CD14-positive monocyte (primary cell): ENCODE measurements around the gene TTC4. TPM values are rescaled to one million over a fixed set of nuclear protein-coding genes. Genes with fewer than 3 reads are reported as not detected.

Experiments
- DNase-seq, 3 donors: peaks; one replicate each; pipeline ENCODE4 v3.0.0-alpha.2; 2011 to 2022
- H2AFZ ChIP-seq: 2 replicates; pipeline ENCODE4 v1.6.0; 2012; ENCODE audit warnings: mild to moderate bottlenecking, low read depth, low read length, inconsistent platforms; ENCODE audit not compliant: insufficient read depth, poor library complexity, severe bottlenecking
- H3K27ac ChIP-seq, 2 donors: 1 replicate in 1 of 2; 2 replicates in 1 of 2; pipeline ENCODE4 v1.5.1; 2012 to 2013; ENCODE audit warnings: low read length in 2 of 2, control low read depth in 1 of 2, inconsistent platforms in 1 of 2, low read depth in 1 of 2, mild to moderate bottlenecking in 1 of 2
- H3K27me3 ChIP-seq, 2 donors: one replicate each; pipeline versions ENCODE4 v1.6.0 to v1.6.1; 2011 to 2013; ENCODE audit warnings: low read length in 2 of 2; ENCODE audit not compliant: control insufficient read depth in 2 of 2, insufficient read depth in 2 of 2
- H3K36me3 ChIP-seq, 2 donors: replicated peaks in 1 of 2; 1 replicate in 1 of 2; 2 replicates in 1 of 2; pipeline versions ENCODE4 v1.5.1 to v1.6.1; 2012 to 2013; ENCODE audit warnings: low read length in 2 of 2, control low read depth in 1 of 2, inconsistent platforms in 1 of 2, mild to moderate bottlenecking in 1 of 2; ENCODE audit not compliant: insufficient read depth in 2 of 2, control insufficient read depth in 1 of 2
- H3K4me1 ChIP-seq, 2 donors: 1 replicate in 1 of 2; 2 replicates in 1 of 2; pipeline versions ENCODE4 v1.5.1 to v1.6.1; 2012 to 2013; ENCODE audit warnings: low read length in 2 of 2, control low read depth in 1 of 2, inconsistent platforms in 1 of 2, mild to moderate bottlenecking in 1 of 2, moderate library complexity in 1 of 2; ENCODE audit not compliant: insufficient read depth in 2 of 2, control insufficient read depth in 1 of 2
- H3K4me2 ChIP-seq: replicated peaks from 2 replicates; pipeline ENCODE3; 2012; ENCODE audit warnings: low read length, moderate library complexity, mild to moderate bottlenecking; ENCODE audit not compliant: poor library complexity, severe bottlenecking; ENCODE audit errors: extremely low read depth
- H3K4me3 ChIP-seq, 3 experiments: fragments of 200-600 bp in 1 of 3; sonication (generic) in 1 of 3; replicated peaks in 1 of 3; 1 replicate in 2 of 3; 2 replicates in 1 of 3; pipeline ENCODE4 v1.5.1; 2011 to 2013; ENCODE audit warnings: low read length in 3 of 3, mild to moderate bottlenecking in 3 of 3, control low read depth in 2 of 3, low read depth in 2 of 3, inconsistent platforms in 1 of 3, moderate library complexity in 1 of 3
- H3K79me2 ChIP-seq: 2 replicates; pipeline ENCODE4 v1.6.0; 2012; ENCODE audit warnings: mild to moderate bottlenecking, control low read depth, inconsistent platforms, low read length, moderate library complexity; ENCODE audit not compliant: insufficient read depth
- H3K9ac ChIP-seq: 2 replicates; pipeline ENCODE4 v1.6.0; 2017; ENCODE audit warnings: low read length, mild to moderate bottlenecking; ENCODE audit not compliant: insufficient read depth, poor library complexity, severe bottlenecking
- H3K9me3 ChIP-seq, 2 donors: replicated peaks in 1 of 2; 1 replicate in 1 of 2; 2 replicates in 1 of 2; pipeline versions ENCODE4 v1.5.1 to v1.6.1; 2012 to 2013; ENCODE audit warnings: low read length in 2 of 2, control low read depth in 1 of 2; ENCODE audit not compliant: control insufficient read depth in 1 of 2, insufficient read depth in 1 of 2
- H4K20me1 ChIP-seq: 2 replicates; pipeline ENCODE4 v1.6.0; 2012; ENCODE audit warnings: mild to moderate bottlenecking, low read length, control low read depth, moderate library complexity; ENCODE audit not compliant: insufficient read depth
- H3K27ac Mint-ChIP-seq, 7 donors: one replicate each; pipeline ENCODE4 v1.8.0; 2020; ENCODE audit warnings: mild to moderate bottlenecking in 7 of 7, mixed read lengths in 7 of 7, moderate library complexity in 6 of 7, inconsistent platforms in 2 of 7
- H3K27me3 Mint-ChIP-seq, 3 donors: one replicate each; pipeline ENCODE4 v1.8.0; 2021 to 2022; ENCODE audit warnings: low read depth in 3 of 3, mild to moderate bottlenecking in 3 of 3, mixed read lengths in 3 of 3, moderate library complexity in 3 of 3, inconsistent platforms in 1 of 3
- H3K36me3 Mint-ChIP-seq, 2 donors: one replicate each; pipeline ENCODE4 v1.8.0; 2020; ENCODE audit warnings: mixed read lengths in 2 of 2, inconsistent platforms in 1 of 2, mild to moderate bottlenecking in 1 of 2
- H3K4me1 Mint-ChIP-seq: one replicate; pipeline ENCODE4 v1.8.0; 2020; ENCODE audit warnings: mild to moderate bottlenecking, mixed read lengths
- H3K4me3 Mint-ChIP-seq, 2 donors: one replicate each; pipeline ENCODE4 v1.8.0; 2020; ENCODE audit warnings: mild to moderate bottlenecking in 2 of 2, mixed read lengths in 2 of 2, moderate library complexity in 1 of 2
- H3K9me3 Mint-ChIP-seq, 7 donors: one replicate each; pipeline ENCODE4 v1.8.0; 2020 to 2022; ENCODE audit warnings: mixed read lengths in 7 of 7, mild to moderate bottlenecking in 6 of 7, moderate library complexity in 6 of 7, inconsistent platforms in 2 of 7
- CTCF ChIP-seq: fragments of 200-600 bp; IDR thresholded peaks from one replicate; pipeline ENCODE4 v1.8.0; 2022; ENCODE audit warnings: antibody characterized with exemption, mild to moderate bottlenecking
- WGBS: methylation state at CpG from one replicate; pipeline ENCODE4 v1.1.5; 2013; ENCODE audit warnings: missing lambda C conversion rate; ENCODE audit not compliant: insufficient coverage; 5-methylcytosine and 5-hydroxymethylcytosine counted together
- intact Hi-C, 2 donors: fragments of 100-400 bp; cut with micrococcal nuclease; formaldehyde crosslinking; loops; one replicate each; pipeline versions ENCODE4 v1.15.0 to v1.15.1; 2023
- polyA plus RNA-seq, 3 donors: library from polyadenylated mRNA; depleted of rRNA in 1 of 3; unstranded in 2 of 3; stranded (reverse) in 1 of 3; fragments of 300-500 nt in 2 of 3; fragments of >200 nt in 1 of 3; fragmentation: Illumina TruSeq in 2 of 3; gene quantifications; 1 replicate in 2 of 3; 2 replicates in 1 of 3; pipeline ENCODE4 v1.2.3, GENCODE V29; 2012 to 2021

The TTC4 gene
- polyA plus RNA-seq, 3 donors, result 9.2 to 13.3 (median 12.4) TPM

GRCh38 chr1:54697896-54698295 is 17.8 kb upstream of the TTC4 start:
- no peaks in the 10 kb centered on the region for H3K9me3 ChIP-seq
- DNase-seq, result no peak
- no peaks in the 10 kb centered on the region for H3K9me3 Mint-ChIP-seq
- H3K27me3 ChIP-seq, result no peaks in the 10 kb centered on the region
- H3K27ac Mint-ChIP-seq, result no peak overlapping the region
- H3K4me1 Mint-ChIP-seq, result no peaks in the 10 kb centered on the region
- no peak overlapping the region for H2AFZ ChIP-seq
- no peaks in the 10 kb centered on the region for H4K20me1 ChIP-seq
- H3K79me2 ChIP-seq, result no peaks in the 10 kb centered on the region
- no peak overlapping the region for H3K4me3 ChIP-seq
- TF ChIP-seq CTCF, result no peak
- H3K4me2 ChIP-seq, result no peak overlapping the region
- H3K36me3 ChIP-seq, result no peaks in the 10 kb centered on the region
- H3K27ac ChIP-seq, result no peak overlapping the region
- H3K27me3 Mint-ChIP-seq, result peaks cover 0 to 2% (median 0%) of the 10 kb centered on the region in 3 donors
- intact Hi-C loops, result no loop called here
- H3K4me1 ChIP-seq, result no peaks in the 10 kb centered on the region
- no peak overlapping the region for H3K9ac ChIP-seq
- WGBS, result 96% methylated on average over 5 of the region's 6 CpGs
- H3K36me3 Mint-ChIP-seq, result no peaks in the 10 kb centered on the region
- no peak overlapping the region for H3K4me3 Mint-ChIP-seq

DNA sequence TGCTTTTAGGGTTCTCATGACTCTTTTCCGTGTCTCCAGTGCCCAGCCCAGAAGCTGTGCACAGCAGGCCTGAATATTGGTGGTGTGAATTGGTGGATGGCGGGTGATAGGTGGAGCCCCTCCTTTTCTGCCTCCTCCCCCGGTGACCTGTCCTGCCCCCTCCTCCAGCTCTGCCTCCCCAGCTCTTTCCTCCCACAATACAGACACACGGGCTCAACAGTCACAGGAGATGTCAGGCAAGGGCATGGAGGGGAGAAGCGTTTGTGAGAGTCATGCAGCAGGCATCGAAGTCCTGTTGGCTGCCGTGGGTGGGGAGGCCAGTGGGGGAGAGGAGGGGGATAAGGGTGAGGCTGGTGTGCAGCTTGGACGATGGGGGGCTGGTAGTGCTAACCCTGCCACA is 17.3 kb upstream of the TTC4 start:
- no peaks in the 10 kb centered on the region for H3K36me3 Mint-ChIP-seq
- no peaks in the 10 kb centered on the region for H4K20me1 ChIP-seq
- intact Hi-C loops, result no loop called here
- no peaks in the 10 kb centered on the region for H3K4me1 ChIP-seq
- H3K27ac ChIP-seq, result no peak overlapping the region
- no peak overlapping the region for H3K4me2 ChIP-seq
- no peak overlapping the region for H3K27ac Mint-ChIP-seq
- no peak overlapping the region for H3K4me3 ChIP-seq
- H3K27me3 ChIP-seq, result no peaks in the 10 kb centered on the region
- H3K4me1 Mint-ChIP-seq, result no peaks in the 10 kb centered on the region
- H3K79me2 ChIP-seq, result no peaks in the 10 kb centered on the region
- DNase-seq, result no peak
- H3K36me3 ChIP-seq, result no peaks in the 10 kb centered on the region
- H3K4me3 Mint-ChIP-seq, result no peak overlapping the region
- H2AFZ ChIP-seq, result no peak overlapping the region
- no peaks in the 10 kb centered on the region for H3K9me3 ChIP-seq
- H3K9ac ChIP-seq, result no peak overlapping the region
- 98% methylated on average over 5 of the region's 8 CpGs for WGBS
- no peaks in the 10 kb centered on the region for H3K9me3 Mint-ChIP-seq
- H3K27me3 Mint-ChIP-seq, result peaks cover 0 to 2% (median 0%) of the 10 kb centered on the region in 3 donors
- TF ChIP-seq CTCF, result no peak
